ENCODE data around the gene ROPN1L. TPM values are rescaled to one million over a fixed set of nuclear protein-coding genes. Genes with fewer than 3 reads are reported as not detected.
A peak's percentile ranks its signal among the peaks of the same experiment; 100 is the strongest.

ROPN1L gene
- polyA plus RNA-seq, 1 experiment: 0.54 TPM

- no peaks in the 10 kb centered on the region for H3K36me3 ChIP-seq (ENCODE audit: control insufficient read depth, insufficient read depth, low read length)
- H3K4me3 ChIP-seq (ENCODE audit: low read depth, low read length): no peak overlapping the region
- POLR2A ChIA-PET: no interaction called here
- no peak for TF ChIP-seq CTCF (IDR thresholded peaks at IDR 0.05; ENCODE audit: insufficient read depth, low read depth, low read length)
- no peaks in the 10 kb centered on the region for H3K27me3 ChIP-seq (ENCODE audit: control insufficient read depth, insufficient read depth, low read length)
- CTCF ChIA-PET: no interaction called here
- DNase-seq (ENCODE audit: low read depth): no peak
Observed at GRCh38 chr5:10505517-10506095, 63.9 kb downstream of the ROPN1L start.

GRCh38 chr5:10506535-10506934, 64.9 kb downstream of the ROPN1L start:
- ChIA-PET CTCF (no interaction called here), POLR2A (no interaction called here)
- no peak for DNase-seq (ENCODE audit: low read depth)
- H3K4me3 ChIP-seq (ENCODE audit: low read depth, low read length): no peak overlapping the region
- no peaks in the 10 kb centered on the region for H3K27me3 ChIP-seq (ENCODE audit: control insufficient read depth, insufficient read depth, low read length)
- no peaks in the 10 kb centered on the region for H3K36me3 ChIP-seq (ENCODE audit: control insufficient read depth, insufficient read depth, low read length)
- TF ChIP-seq CTCF (IDR thresholded peaks at IDR 0.05; ENCODE audit: insufficient read depth, low read depth, low read length): no peak

- CTCF ChIA-PET: interaction anchor here (1.0 kb wide), 1 partner anchor 50 kb away, joined by 3 read pairs; no protein-coding TSS in a partner anchor
- TF ChIP-seq CTCF (IDR thresholded peaks at IDR 0.05; ENCODE audit: insufficient read depth, low read depth, low read length): no peak
- POLR2A ChIA-PET: no interaction called here
- Histone ChIP-seq H3K36me3 (ENCODE audit: control insufficient read depth, insufficient read depth, low read length) (no peaks in the 10 kb centered on the region), H3K27me3 (ENCODE audit: control insufficient read depth, insufficient read depth, low read length) (no peaks in the 10 kb centered on the region), H3K4me3 (ENCODE audit: low read depth, low read length) (no peak overlapping the region)
- DNase-seq (ENCODE audit: low read depth): peak; percentile 39
Observed at GRCh38 chr5:10507575-10508096, 66.0 kb downstream of the ROPN1L start.

GRCh38 chr5:10509575-10509974, 67.9 kb downstream of the ROPN1L start:
- no peak overlapping the region for H3K4me3 ChIP-seq (ENCODE audit: low read depth, low read length)
- TF ChIP-seq CTCF (IDR thresholded peaks at IDR 0.05; ENCODE audit: insufficient read depth, low read depth, low read length): no peak
- no peaks in the 10 kb centered on the region for H3K27me3 ChIP-seq (ENCODE audit: control insufficient read depth, insufficient read depth, low read length)
- ChIA-PET POLR2A (no interaction called here), CTCF (no interaction called here)
- no peak for DNase-seq (ENCODE audit: low read depth)
- no peaks in the 10 kb centered on the region for H3K36me3 ChIP-seq (ENCODE audit: control insufficient read depth, insufficient read depth, low read length)

- Histone ChIP-seq H3K4me3 (ENCODE audit: low read depth, low read length) (no peak overlapping the region), H3K27me3 (ENCODE audit: control insufficient read depth, insufficient read depth, low read length) (no peaks in the 10 kb centered on the region), H3K36me3 (ENCODE audit: control insufficient read depth, insufficient read depth, low read length) (no peaks in the 10 kb centered on the region)
- no peak for TF ChIP-seq CTCF (IDR thresholded peaks at IDR 0.05; ENCODE audit: insufficient read depth, low read depth, low read length)
- POLR2A ChIA-PET: no interaction called here
- CTCF ChIA-PET: interaction anchor here (2.8 kb wide), 1 partner anchor 33 kb away, joined by 6 read pairs; no protein-coding TSS in a partner anchor
- DNase-seq (ENCODE audit: low read depth): no peak
Observed at GRCh38 chr5:10511741-10512640, 70.3 kb downstream of the ROPN1L start.

All from BJ (cell line).